Measurements from ENCODE around the gene SEMA4D. TPM values are rescaled to one million over a fixed set of nuclear protein-coding genes. Genes with fewer than 3 reads are reported as not detected.

SEMA4D gene
- total RNA-seq, 1 experiment from 2014 or later, result 8.0 TPM

DNA sequence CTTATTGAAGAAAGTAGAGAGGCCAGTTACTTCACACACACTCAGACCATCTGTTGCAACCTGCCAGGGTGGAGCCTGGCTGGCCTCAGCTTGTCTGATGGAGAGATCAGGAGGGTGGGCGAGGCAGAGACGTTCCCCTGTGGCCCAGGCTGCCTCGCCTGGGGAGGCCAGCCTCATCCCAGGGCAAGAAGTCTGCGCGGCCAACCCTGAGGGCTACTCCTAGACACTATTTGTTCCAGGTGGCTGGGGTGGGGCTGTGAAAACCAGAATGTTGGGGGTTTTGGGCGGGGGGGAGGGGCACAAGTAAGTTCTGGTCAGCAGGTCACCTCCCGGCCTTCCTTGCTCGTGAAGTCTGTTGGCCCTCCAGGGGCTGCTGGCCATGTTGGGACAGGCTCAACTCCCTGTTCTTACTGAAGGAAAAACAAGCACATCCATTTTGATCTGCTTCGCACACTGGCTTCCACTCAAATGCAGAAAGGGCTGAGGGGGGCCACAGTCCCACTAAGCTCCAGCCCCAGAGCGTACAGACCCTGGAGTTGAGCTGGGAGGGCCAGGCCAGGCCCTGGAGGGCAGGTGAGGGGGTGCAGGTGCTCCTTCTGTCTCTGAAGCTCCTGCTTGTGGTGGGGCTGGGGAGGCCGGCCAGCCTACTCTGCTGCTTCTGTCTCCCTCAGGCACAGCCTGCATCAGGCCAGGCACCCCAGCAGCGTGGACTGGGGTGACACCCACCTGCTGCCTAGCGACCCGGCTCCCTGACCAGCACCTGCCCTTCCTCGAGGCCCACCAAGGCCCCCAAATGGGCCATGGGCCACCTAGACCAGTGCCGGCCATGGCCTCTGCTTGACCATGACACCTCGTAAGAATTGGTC is 133.0 kb downstream of the SEMA4D start:
- Histone ChIP-seq H3K27me3 (ENCODE audit: low read length) (no peaks in the 10 kb centered on the region), H4K20me1 (ENCODE audit: low read length) (no peaks in the 10 kb centered on the region), H3K4me2 (ENCODE audit: low read length) (no peak overlapping the region), H2AFZ (ENCODE audit: low read length) (no peak overlapping the region), H3K9ac (ENCODE audit: low read length) (no peak overlapping the region), H3K79me2 (ENCODE audit: low read length) (no peaks in the 10 kb centered on the region), H3F3A (ENCODE audit: low read length, unreplicated experiment) (no peaks in the 10 kb centered on the region), H3K9me3 (ENCODE audit: low read length) (no peaks in the 10 kb centered on the region), H3K9me2 (replicated peaks; ENCODE audit: low read length) (no peaks in the 10 kb centered on the region), H3K27ac (ENCODE audit: low read length) (no peak overlapping the region), H3K4me3 (ENCODE audit: low read length) (no peak overlapping the region), H3K4me1 (ENCODE audit: insufficient read depth, low read length) (no peaks in the 10 kb centered on the region), H3K36me3 (ENCODE audit: low read depth, low read length) (no peaks in the 10 kb centered on the region; the same call in 1 of the 2 replicates)
- no peak for ATAC-seq
- intact Hi-C loops (cut with micrococcal nuclease), result no loop called here
- no peak for DNase-seq
- CTCF ChIA-PET, result no interaction called here
- no TSS peak for BruUV-seq (replicated peaks)
- TF ChIP-seq, protein P1, sequence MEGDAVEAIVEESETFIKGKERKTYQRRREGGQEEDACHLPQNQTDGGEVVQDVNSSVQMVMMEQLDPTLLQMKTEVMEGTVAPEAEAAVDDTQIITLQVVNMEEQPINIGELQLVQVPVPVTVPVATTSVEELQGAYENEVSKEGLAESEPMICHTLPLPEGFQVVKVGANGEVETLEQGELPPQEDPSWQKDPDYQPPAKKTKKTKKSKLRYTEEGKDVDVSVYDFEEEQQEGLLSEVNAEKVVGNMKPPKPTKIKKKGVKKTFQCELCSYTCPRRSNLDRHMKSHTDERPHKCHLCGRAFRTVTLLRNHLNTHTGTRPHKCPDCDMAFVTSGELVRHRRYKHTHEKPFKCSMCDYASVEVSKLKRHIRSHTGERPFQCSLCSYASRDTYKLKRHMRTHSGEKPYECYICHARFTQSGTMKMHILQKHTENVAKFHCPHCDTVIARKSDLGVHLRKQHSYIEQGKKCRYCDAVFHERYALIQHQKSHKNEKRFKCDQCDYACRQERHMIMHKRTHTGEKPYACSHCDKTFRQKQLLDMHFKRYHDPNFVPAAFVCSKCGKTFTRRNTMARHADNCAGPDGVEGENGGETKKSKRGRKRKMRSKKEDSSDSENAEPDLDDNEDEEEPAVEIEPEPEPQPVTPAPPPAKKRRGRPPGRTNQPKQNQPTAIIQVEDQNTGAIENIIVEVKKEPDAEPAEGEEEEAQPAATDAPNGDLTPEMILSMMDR (conservative IDR thresholded peaks at IDR 0.05; ENCODE audit: low read depth, low read length), result no peak
- TF ChIP-seq EZH2 (IDR thresholded peaks at IDR 0.05; ENCODE audit: low read length, unreplicated experiment) (no peak), EZH2phosphoT487 (IDR thresholded peaks at IDR 0.05; ENCODE audit: borderline replicate concordance, low read length) (no peak)
- POLR2A ChIA-PET (ENCODE audit: unreplicated experiment), result no interaction called here

DNA sequence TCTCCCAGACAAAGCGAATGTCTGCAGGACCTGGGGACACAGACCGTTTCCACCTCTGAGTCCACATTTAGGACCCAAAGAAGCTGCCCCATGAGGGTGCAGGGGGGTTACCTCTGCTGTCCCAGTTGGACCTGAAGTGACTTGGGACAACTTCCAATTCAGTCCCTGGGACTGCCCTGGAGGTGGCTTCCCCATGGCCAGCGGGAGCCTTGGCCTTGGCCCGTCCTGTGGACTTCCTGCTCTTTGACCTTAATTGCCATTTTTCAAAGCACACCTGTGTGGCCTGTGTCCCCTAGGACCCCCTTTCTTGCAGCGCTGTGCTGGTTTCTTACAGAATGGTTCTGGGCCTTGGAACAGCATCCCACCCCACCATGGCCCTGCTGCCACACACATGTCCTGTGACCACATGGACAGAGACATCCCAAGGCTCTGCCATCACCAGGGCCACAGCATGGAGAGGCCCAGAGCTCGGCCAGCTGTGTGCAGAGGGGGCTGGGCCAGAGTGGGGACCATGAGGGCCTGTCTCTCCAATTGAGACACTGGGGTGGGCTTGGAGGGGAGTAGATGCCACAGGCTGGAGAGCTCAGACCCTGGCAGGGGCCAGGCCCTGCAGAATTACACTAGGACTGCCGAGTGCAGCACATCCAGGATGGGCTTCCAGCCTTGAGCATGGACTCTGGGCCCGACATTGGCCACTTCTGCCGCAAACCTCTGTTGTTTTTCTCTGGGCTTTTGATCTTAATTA is 133.8 kb downstream of the SEMA4D start:
- intact Hi-C loops (cut with micrococcal nuclease), result no loop called here
- no peaks in the 10 kb centered on the region for H3K79me2 ChIP-seq (ENCODE audit: low read length)
- no peak overlapping the region for H3K27ac ChIP-seq (ENCODE audit: low read length)
- no peaks in the 10 kb centered on the region for H3K9me3 ChIP-seq (ENCODE audit: low read length)
- H3F3A ChIP-seq (ENCODE audit: low read length, unreplicated experiment), result no peaks in the 10 kb centered on the region
- no TSS peak for BruUV-seq (replicated peaks)
- no peak overlapping the region for H3K9ac ChIP-seq (ENCODE audit: low read length)
- no peaks in the 10 kb centered on the region for H3K27me3 ChIP-seq (ENCODE audit: low read length)
- ATAC-seq (no peak), DNase-seq (no peak)
- H3K4me1 ChIP-seq (ENCODE audit: insufficient read depth, low read length), result no peaks in the 10 kb centered on the region
- ChIA-PET POLR2A (ENCODE audit: unreplicated experiment) (no interaction called here), CTCF (no interaction called here)
- no peak overlapping the region for H3K4me2 ChIP-seq (ENCODE audit: low read length)
- H4K20me1 ChIP-seq (ENCODE audit: low read length), result no peaks in the 10 kb centered on the region
- no peak for TF ChIP-seq EZH2phosphoT487 (IDR thresholded peaks at IDR 0.05; ENCODE audit: borderline replicate concordance, low read length)
- TF ChIP-seq, protein P1 (conservative IDR thresholded peaks at IDR 0.05; ENCODE audit: low read depth, low read length), result no peak
- no peak for TF ChIP-seq EZH2 (IDR thresholded peaks at IDR 0.05; ENCODE audit: low read length, unreplicated experiment)
- H3K4me3 ChIP-seq (ENCODE audit: low read length), result no peak overlapping the region
- H2AFZ ChIP-seq (ENCODE audit: low read length), result no peak overlapping the region
- H3K9me2 ChIP-seq (replicated peaks; ENCODE audit: low read length), result no peaks in the 10 kb centered on the region
- no peaks in the 10 kb centered on the region; the same call in 1 of the 2 replicates for H3K36me3 ChIP-seq (ENCODE audit: low read depth, low read length)

DNA sequence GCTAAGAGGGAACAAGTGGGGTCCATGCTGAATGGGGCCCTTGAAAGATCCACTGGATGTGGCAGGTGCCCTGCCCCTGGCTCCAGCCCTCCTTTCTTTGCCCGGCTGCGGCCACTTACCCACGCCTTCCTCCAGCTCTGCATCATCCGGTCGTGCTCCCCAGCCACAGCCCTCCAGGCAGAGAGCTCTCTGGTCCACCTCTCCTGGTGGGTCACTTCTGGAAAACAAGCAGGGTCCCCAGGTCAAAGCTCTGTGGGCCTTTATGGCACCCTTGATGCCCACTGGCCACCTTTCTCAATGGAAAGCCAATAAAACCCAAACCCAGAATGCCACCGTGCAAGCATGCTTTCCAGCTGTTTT is 134.6 kb downstream of the SEMA4D start:
- no peaks in the 10 kb centered on the region for H4K20me1 ChIP-seq (ENCODE audit: low read length)
- no peak for DNase-seq
- no peak overlapping the region for H2AFZ ChIP-seq (ENCODE audit: low read length)
- CTCF ChIA-PET, result no interaction called here
- no peak overlapping the region for H3K4me3 ChIP-seq (ENCODE audit: low read length)
- H3K9me3 ChIP-seq (ENCODE audit: low read length), result no peaks in the 10 kb centered on the region
- no peaks in the 10 kb centered on the region for H3K4me1 ChIP-seq (ENCODE audit: insufficient read depth, low read length)
- no peak for TF ChIP-seq EZH2phosphoT487 (IDR thresholded peaks at IDR 0.05; ENCODE audit: borderline replicate concordance, low read length)
- TF ChIP-seq, protein P1 (conservative IDR thresholded peaks at IDR 0.05; ENCODE audit: low read depth, low read length), result no peak
- TF ChIP-seq EZH2 (IDR thresholded peaks at IDR 0.05; ENCODE audit: low read length, unreplicated experiment), result no peak
- no peaks in the 10 kb centered on the region; the same call in none of the 2 replicates for H3K36me3 ChIP-seq (ENCODE audit: low read depth, low read length)
- no peak overlapping the region for H3K27ac ChIP-seq (ENCODE audit: low read length)
- POLR2A ChIA-PET (ENCODE audit: unreplicated experiment), result no interaction called here
- BruUV-seq (replicated peaks), result no TSS peak
- no peak for ATAC-seq
- H3K4me2 ChIP-seq (ENCODE audit: low read length), result no peak overlapping the region
- H3K27me3 ChIP-seq (ENCODE audit: low read length), result no peaks in the 10 kb centered on the region
- no peak overlapping the region for H3K9ac ChIP-seq (ENCODE audit: low read length)
- no peaks in the 10 kb centered on the region for H3K9me2 ChIP-seq (replicated peaks; ENCODE audit: low read length)
- H3F3A ChIP-seq (ENCODE audit: low read length, unreplicated experiment), result no peaks in the 10 kb centered on the region
- no peaks in the 10 kb centered on the region for H3K79me2 ChIP-seq (ENCODE audit: low read length)
- intact Hi-C loops (cut with micrococcal nuclease), result no loop called here
